ENCODE data around the gene SENP7.
"Not testable (repeated sequence)": the region's sequence is repeated elsewhere in the genome, so short reads cannot be mapped to it uniquely, and the experiment has no call there.

The SENP7 gene, protein sequence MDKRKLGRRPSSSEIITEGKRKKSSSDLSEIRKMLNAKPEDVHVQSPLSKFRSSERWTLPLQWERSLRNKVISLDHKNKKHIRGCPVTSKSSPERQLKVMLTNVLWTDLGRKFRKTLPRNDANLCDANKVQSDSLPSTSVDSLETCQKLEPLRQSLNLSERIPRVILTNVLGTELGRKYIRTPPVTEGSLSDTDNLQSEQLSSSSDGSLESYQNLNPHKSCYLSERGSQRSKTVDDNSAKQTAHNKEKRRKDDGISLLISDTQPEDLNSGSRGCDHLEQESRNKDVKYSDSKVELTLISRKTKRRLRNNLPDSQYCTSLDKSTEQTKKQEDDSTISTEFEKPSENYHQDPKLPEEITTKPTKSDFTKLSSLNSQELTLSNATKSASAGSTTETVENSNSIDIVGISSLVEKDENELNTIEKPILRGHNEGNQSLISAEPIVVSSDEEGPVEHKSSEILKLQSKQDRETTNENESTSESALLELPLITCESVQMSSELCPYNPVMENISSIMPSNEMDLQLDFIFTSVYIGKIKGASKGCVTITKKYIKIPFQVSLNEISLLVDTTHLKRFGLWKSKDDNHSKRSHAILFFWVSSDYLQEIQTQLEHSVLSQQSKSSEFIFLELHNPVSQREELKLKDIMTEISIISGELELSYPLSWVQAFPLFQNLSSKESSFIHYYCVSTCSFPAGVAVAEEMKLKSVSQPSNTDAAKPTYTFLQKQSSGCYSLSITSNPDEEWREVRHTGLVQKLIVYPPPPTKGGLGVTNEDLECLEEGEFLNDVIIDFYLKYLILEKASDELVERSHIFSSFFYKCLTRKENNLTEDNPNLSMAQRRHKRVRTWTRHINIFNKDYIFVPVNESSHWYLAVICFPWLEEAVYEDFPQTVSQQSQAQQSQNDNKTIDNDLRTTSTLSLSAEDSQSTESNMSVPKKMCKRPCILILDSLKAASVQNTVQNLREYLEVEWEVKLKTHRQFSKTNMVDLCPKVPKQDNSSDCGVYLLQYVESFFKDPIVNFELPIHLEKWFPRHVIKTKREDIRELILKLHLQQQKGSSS

GRCh38 chr3:101512646-101513418, at the start of gene SENP7:
TSS of gene SENP7 (minus strand) at chr3:101513212. CDS start at chr3:101513130, 82 bp downstream.
- peak; percentile 80 for DNase-seq

DNA sequence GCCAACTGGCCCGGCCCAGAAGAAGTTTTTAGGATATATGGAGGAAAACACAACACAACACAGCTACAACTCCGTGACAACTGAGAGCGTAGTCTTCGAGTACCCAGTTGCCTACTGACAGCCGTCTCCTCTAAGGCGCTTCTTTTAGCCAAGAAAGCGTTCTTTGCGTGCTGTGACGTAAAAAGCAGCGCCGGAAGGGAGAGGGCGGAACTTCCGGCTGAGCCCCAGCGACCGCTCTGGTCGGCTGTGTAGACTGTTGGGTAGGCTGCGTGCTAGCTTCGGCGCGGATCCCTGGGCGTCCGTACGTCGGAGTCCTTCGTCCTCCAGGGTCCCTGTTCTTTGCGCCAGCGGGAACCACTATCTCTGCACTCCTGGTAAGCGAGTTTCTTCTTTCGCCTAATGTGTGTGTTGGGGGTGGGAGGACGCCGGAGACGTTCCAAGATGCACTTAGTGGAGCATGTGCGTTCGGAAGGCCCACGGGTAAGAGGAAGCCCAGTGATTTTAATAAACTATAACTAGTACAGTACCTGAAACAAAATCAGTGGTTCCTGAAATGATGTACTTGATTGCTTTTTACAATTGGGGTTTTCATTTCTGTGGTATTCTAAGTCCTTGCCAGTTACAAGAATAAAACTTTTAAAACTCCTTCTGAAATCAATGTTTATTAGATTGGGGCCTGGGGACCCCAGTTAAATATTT, 48.8 kb upstream of the SENP7 start, which contains the start of gene TRMT10C:
Gene TRMT10C (plus strand): TSS at position 239 of the 699 bp plus-strand sequence. CDS start 2,914 bp downstream, outside the sequence.
- DNase-seq = peak; percentile 84

DNA sequence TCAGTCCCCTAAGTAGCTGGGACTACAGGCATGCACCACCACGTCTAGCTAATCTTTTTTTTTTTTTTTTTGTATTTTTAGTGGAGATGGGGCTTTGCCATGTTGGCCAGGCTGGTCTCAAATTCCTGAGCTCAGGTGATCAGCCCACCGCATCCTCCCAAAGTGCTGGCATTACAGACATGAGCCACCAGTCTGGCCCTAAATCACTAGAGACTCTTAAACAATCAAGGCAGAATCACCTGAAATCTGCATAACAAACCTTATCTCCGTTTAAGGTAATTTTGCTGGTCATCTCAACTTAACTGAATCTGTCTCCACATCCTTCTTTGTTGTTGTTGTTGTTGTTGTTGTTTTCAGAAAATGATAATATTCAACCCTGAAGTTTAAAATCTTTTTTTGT, 43.1 kb upstream of the SENP7 start:
- no peak for DNase-seq

DNA sequence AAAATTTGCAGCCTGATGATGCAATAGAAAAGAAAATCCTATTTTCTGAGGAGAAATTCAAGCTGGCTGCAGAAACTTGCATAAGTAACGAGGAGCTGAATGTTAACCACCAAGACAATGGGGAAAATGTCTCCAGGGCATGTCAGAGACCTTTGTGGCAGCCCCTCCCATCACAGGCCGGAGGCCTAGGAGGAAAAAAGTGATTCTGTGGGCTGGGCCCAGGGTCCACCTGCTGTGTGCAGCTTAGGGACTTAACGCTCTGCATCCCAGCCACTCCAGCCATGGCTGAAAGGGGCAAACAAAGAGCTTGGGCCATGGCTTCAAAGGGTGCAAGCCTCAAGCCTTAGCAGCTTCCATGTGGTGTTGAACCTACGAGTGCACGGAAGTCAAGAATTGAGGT, 40.4 kb upstream of the SENP7 start:
- not testable (repeated sequence) for DNase-seq

- DNase-seq = not testable (repeated sequence)
These were observed 38.5 kb upstream of the SENP7 start for GRCh38 chr3:101551359-101552081.

GRCh38 chr3:101549473-101549872, 36.5 kb upstream of the SENP7 start:
- no peak for DNase-seq

DNA sequence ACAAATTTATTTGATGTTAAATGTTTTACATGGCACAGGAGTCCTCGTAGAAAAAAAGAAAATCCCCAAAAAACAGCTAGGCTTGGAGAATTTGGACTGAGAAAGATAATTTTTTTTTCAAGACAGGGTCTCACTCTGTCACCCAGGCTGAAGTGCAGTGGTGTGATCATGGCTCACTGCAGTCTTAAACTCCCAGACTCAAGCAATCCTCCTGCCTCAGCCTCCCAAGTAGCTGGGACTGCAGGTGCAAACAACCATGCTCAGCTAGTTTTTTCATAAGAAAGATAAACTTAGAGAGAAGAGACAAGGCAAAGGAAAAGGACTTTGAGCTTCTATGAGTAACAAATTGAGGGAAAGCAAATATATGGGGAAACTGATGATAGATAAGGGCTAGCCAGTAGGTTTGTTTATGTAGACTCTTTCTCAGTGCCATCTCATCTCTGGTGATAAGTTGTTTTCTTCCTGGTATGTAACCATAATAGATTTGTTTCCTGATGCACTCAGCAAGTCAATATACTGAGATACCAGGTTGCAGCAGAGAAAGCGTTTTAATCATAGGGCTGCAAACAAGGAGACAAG, 35.6 kb upstream of the SENP7 start:
- no peak for DNase-seq

GRCh38 chr3:101544161-101544850, 31.3 kb upstream of the SENP7 start:
- no peak for DNase-seq

DNA sequence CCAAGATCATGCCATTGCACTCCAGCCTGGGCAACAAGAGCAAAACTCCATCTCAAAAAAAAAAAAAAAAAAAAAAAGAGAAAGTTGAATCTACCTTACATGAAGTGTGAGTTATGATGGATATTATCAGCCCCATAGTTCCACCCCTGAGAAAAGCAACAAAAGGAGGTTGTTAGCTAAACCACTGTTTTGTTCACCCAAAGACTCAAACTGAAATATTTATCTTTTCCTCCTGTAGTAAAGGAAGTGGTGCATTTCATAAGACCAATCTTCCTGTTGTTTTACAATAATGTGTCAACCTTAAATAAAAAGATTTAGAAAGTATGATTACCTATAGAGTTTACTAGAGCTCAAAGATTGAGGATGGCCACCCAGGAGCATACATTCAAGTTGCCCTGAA, 29.9 kb upstream of the SENP7 start:
- no peak for DNase-seq

DNA sequence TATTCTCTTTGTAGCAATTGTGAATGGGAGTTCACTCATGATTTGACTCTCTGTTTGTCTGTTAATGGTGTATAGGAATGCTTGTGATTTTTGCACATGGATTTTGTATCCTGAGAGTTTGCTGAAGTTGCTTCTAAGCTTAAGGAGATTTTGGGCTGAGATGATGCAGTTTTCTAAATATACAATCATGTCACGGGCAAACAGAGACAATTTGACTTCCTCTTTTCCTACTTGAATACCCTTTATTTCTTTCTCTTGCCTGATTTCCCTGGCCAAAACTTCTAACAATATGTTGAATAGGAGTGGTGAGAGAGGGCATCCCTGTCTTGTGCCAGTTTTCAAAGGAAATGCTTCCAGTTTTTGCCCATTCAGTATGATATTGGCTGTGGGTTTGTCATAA, 23.9 kb upstream of the SENP7 start:
- DNase-seq = not testable (repeated sequence)

GRCh38 chr3:101536266-101536665, 23.3 kb upstream of the SENP7 start:
- no peak for DNase-seq

DNA sequence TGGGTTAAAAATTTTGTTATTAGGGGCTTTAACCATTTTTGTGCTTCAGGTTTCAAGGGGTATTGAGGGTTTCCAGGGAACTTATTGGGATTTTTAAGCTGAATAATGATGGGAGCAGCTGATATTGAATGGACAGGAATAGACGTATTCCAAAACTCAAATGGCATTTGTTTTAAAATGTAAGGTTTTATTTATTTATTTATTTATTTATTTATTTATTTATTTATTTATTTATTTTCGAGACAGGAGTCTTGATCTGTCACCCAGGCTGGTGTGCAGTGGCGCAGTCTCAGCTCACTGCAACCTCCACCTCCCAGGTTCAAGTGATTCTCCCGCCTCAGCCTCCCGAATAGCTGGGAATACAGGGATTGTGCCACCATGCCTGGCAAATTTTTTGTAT, 22.2 kb upstream of the SENP7 start:
- DNase-seq = no peak

- DNase-seq = no peak
These were observed 20.6 kb upstream of the SENP7 start for GRCh38 chr3:101533603-101533968.

- no peak for DNase-seq
These were observed 20.0 kb upstream of the SENP7 start for GRCh38 chr3:101532783-101533602.

DNA sequence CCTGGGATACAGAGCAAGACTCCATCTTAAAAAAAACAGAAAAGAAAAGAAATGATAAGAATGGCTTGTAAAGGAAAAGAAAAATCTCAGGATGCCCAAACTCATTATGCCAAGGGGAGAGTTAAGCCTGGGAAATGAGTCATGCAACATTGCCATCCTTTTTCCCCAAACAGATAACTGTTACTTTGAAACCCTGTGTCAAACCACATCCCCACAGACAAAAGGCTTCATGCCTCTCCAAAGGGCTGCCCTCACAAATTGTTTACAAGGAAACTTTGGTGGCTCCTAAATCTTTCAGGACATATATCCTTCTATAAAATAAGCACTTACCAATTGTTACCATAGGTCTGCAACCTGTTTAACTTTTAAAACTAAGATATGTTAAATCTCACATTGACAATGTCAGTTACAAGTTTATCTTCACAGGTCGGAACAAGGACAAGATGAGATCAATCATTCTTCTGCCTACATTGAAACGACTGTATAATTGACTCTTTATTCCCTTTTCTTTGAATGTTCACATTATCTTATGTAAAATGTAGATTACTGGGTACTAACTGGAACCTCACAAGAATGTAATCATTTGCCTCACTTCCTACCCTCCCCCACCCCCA, 18.6 kb upstream of the SENP7 start:
- no peak for DNase-seq

DNA sequence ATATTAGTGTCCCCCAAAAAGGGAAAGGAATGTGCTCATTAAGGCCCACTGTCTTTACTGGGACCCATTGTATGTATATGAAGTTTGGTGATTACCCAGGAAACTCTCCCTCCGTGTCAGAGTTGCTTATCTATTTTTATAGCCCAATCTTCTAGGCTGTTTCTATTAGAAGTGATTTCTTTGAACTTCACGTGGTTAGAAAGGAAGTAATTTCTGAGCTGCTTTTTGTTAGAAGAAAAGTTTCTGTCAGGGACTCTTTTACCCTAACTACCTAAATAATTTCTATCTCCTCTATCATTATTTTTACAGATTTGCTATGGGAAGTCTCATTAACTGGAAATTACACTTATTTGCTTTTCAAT, 17.7 kb upstream of the SENP7 start:
- no peak for DNase-seq

- no peak for DNase-seq
These were observed 17.0 kb upstream of the SENP7 start for GRCh38 chr3:101529816-101530685.

GRCh38 chr3:101527906-101528305, 14.9 kb upstream of the SENP7 start:
- no peak for DNase-seq
